Right lobe of liver (tissue), 6 donors: ENCODE data around the gene SBF2. TPM values are rescaled to one million over a fixed set of nuclear protein-coding genes. Genes with fewer than 3 reads are reported as not detected.

Experiments used
- ATAC-seq, 4 donors: fragments of 200-7000 bp; cut with Tn5 transposase; one replicate each; pipeline ENCODE4 v1.9.1; 2020; ENCODE audit warnings: mild to moderate bottlenecking in 4 of 4, moderate library complexity in 4 of 4
- DNase-seq, 3 donors: peaks; one replicate each; pipeline ENCODE4 v3.0.0-alpha.2; 2020
- H3K27ac ChIP-seq, 3 donors: fragments of 200-600 bp; one replicate each; pipeline ENCODE4 v1.8.0; 2022
- H3K27me3 ChIP-seq, 2 donors: fragments of 200-600 bp; one replicate each; pipeline ENCODE4 v1.8.0; 2022
- H3K36me3 ChIP-seq, 4 donors: fragments of 200-600 bp; sonication (generic) in 1 of 4; one replicate each; pipeline versions ENCODE4 v1.5.1 to v1.8.0; 2017 to 2022; ENCODE audit warnings: control low read depth in 1 of 4
- H3K4me1 ChIP-seq, 4 donors: fragments of 200-600 bp; sonication (generic) in 1 of 4; one replicate each; pipeline versions ENCODE4 v1.5.1 to v1.8.0; 2017 to 2022; ENCODE audit warnings: control low read depth in 1 of 4
- H3K4me3 ChIP-seq, 3 donors: fragments of 200-600 bp; one replicate each; pipeline ENCODE4 v1.8.0; 2022
- H3K9me3 ChIP-seq, 4 donors: fragments of 200-600 bp; sonication (generic) in 1 of 4; one replicate each; pipeline versions ENCODE4 v1.5.1 to v1.8.0; 2017 to 2022; ENCODE audit warnings: control low read depth in 1 of 4
- CTCF ChIP-seq, 4 donors: fragments of 200-600 bp in 3 of 4; fragments of 450-650 bp in 1 of 4; IDR thresholded peaks; one replicate each; pipeline versions ENCODE4 v1.5.1 to v1.8.0; 2016 to 2022; ENCODE audit warnings: antibody characterized with exemption in 4 of 4, mild to moderate bottlenecking in 2 of 4
- POLR2A ChIP-seq: fragments of 450-650 bp; IDR thresholded peaks from one replicate; pipeline ENCODE4 v1.6.1; 2017; ENCODE audit warnings: antibody characterized with exemption, mild to moderate bottlenecking
- WGBS: methylation state at CpG from one replicate; pipeline ENCODE4 v1.1.6; 2018; ENCODE audit warnings: low coverage, low lambda C conversion rate; ENCODE audit not compliant: insufficient coverage; ENCODE audit errors: missing lambda C conversion rate; 5-methylcytosine and 5-hydroxymethylcytosine counted together
- intact Hi-C, 2 donors: fragments of 100-400 bp; cut with DNase I; formaldehyde crosslinking; loops; one replicate each; pipeline versions ENCODE4 v1.11.2 to v1.14.1; 2022
- total RNA-seq, 6 experiments: library from RNA; depleted of rRNA in 2 of 6; stranded (reverse); fragments of >200 nt in 2 of 6; fragmentation: NEBNext Ultra II Directional in 3 of 6; extraction: Animal tissue kit (Norgen Biotek cat#: 25700) in 3 of 6; gene quantifications; one replicate each; pipeline versions ENCODE4 v1.1.0 to v1.2.4, GENCODE V29; 2016 to 2023
- donor health status: DM: no; HTN: yes; CAD: no.
- donor health status: DM: no; HTN: no; CAD: no.
- donor health status: DM: no; HTN: no; CAD: no.
- donor health status: DM: no; HTN: yes; CAD: no.
- donor health status: DM: no; HTN: yes; CAD: no.

Gene SBF2
- total RNA-seq, 6 experiments from 2014 or later: 13.7 to 28.4 (median 21.3) TPM

GRCh38 chr11:10273738-10274137 lies 20.3 kb downstream of the SBF2 start:
- H3K9me3 ChIP-seq: no peaks in the 10 kb centered on the region
- no peaks in the 10 kb centered on the region for H3K36me3 ChIP-seq
- H3K4me3 ChIP-seq: no peak overlapping the region
- TF ChIP-seq POLR2A: no peak
- no peak for TF ChIP-seq CTCF (IDR thresholded peaks at IDR 0.05)
- DNase-seq (no peak), ATAC-seq (no peak)
- H3K4me1 ChIP-seq: peaks cover 0 to 5% (median 0%) of the 10 kb centered on the region in 4 donors
- no peak overlapping the region for H3K27ac ChIP-seq
- intact Hi-C loops: no loop called here
- H3K27me3 ChIP-seq: no peaks in the 10 kb centered on the region

GRCh38 chr11:10272132-10272531 lies 21.9 kb downstream of the SBF2 start:
- intact Hi-C loops: no loop called here
- H3K27me3 ChIP-seq: no peaks in the 10 kb centered on the region
- TF ChIP-seq POLR2A: no peak
- TF ChIP-seq CTCF (IDR thresholded peaks at IDR 0.05): no peak
- no peak overlapping the region for H3K4me3 ChIP-seq
- H3K27ac ChIP-seq: no peak overlapping the region
- H3K36me3 ChIP-seq: no peaks in the 10 kb centered on the region
- DNase-seq: no peak
- ATAC-seq: no peak
- WGBS: 84% methylated on average over 2 of the region's 11 CpGs
- H3K4me1 ChIP-seq: peaks cover 0 to 5% (median 0%) of the 10 kb centered on the region in 4 donors
- H3K9me3 ChIP-seq: no peaks in the 10 kb centered on the region

- H3K27me3 ChIP-seq: no peaks in the 10 kb centered on the region
- TF ChIP-seq CTCF (IDR thresholded peaks at IDR 0.05) (no peak), POLR2A (no peak)
- ATAC-seq: no peak
These were observed 25.1 kb downstream of the SBF2 start for GRCh38 chr11:10268746-10269488.

GRCh38 chr11:10267821-10268220 lies 26.2 kb downstream of the SBF2 start:
- Histone ChIP-seq H3K9me3 (no peaks in the 10 kb centered on the region), H3K27me3 (no peaks in the 10 kb centered on the region), H3K4me3 (no peak overlapping the region), H3K27ac (no peak overlapping the region), H3K36me3 (no peaks in the 10 kb centered on the region), H3K4me1 (no peaks in the 10 kb centered on the region)
- DNase-seq: no peak
- ATAC-seq: no peak
- 89% methylated on average over 3 of the region's 3 CpGs for WGBS
- TF ChIP-seq POLR2A: no peak
- no peak for TF ChIP-seq CTCF (IDR thresholded peaks at IDR 0.05)
- intact Hi-C loops: no loop called here

More at GRCh38 chr11:10268746-10269488, 25.1 kb downstream of the SBF2 start:
- 68% methylated on average over 5 of the region's 5 CpGs for WGBS
- DNase-seq: no peak
- H3K36me3 ChIP-seq: no peaks in the 10 kb centered on the region
- peaks cover 0 to 5% (median 0%) of the 10 kb centered on the region in 4 donors for H3K4me1 ChIP-seq
- intact Hi-C loops: no loop called here
- H3K27ac ChIP-seq: no peak overlapping the region
- no peaks in the 10 kb centered on the region for H3K9me3 ChIP-seq
- H3K4me3 ChIP-seq: no peak overlapping the region
